Vagina (tissue), 2 donors: ENCODE results near the gene APOC4. TPM values are rescaled to one million over a fixed set of nuclear protein-coding genes. Genes with fewer than 3 reads are reported as not detected.

Source experiments
- DNase-seq, 2 donors: peaks; one replicate each; pipeline ENCODE4 v3.0.0-alpha.2; 2017; ENCODE audit errors: extremely low spot score in 2 of 2
- H3K27ac ChIP-seq: fragments of 200-600 bp; sonication (generic); one replicate; pipeline ENCODE4 v1.5.1; 2019
- H3K27me3 ChIP-seq: fragments of 200-600 bp; sonication (generic); one replicate; pipeline ENCODE4 v1.5.1; 2019
- H3K36me3 ChIP-seq, 2 donors: fragments of 200-600 bp; sonication (generic); one replicate each; pipeline ENCODE4 v1.5.1; 2017 to 2019
- H3K4me1 ChIP-seq: fragments of 200-600 bp; sonication (generic); one replicate; pipeline ENCODE4 v1.5.1; 2019
- H3K4me3 ChIP-seq, 2 donors: fragments of 200-600 bp; sonication (generic); 1 replicate in 1 of 2; 2 replicates in 1 of 2; pipeline ENCODE4 v1.5.1; 2016 to 2019
- H3K9me3 ChIP-seq: fragments of 200-600 bp; sonication (generic); one replicate; pipeline ENCODE4 v1.5.1; 2019
- POLR2A ChIP-seq, 2 donors: fragments of 450-650 bp; IDR thresholded peaks; one replicate each; pipeline ENCODE4 v1.6.1; 2017; ENCODE audit warnings: antibody characterized with exemption in 2 of 2, mild to moderate bottlenecking in 2 of 2, moderate library complexity in 2 of 2
- POLR2AphosphoS5 ChIP-seq, 2 donors: sonication (generic); formaldehyde crosslinking; IDR thresholded peaks; one replicate each; pipeline ENCODE4 v1.9.0; 2017; ENCODE audit warnings: antibody characterized with exemption in 2 of 2, mild to moderate bottlenecking in 2 of 2, low read depth in 1 of 2; ENCODE audit not compliant: insufficient read depth in 1 of 2
- intact Hi-C: fragments of 100-400 bp; cut with DNase I; formaldehyde crosslinking; loops from one replicate; pipeline ENCODE4 v1.15.1; 2023
- total RNA-seq: library from RNA; depleted of rRNA; stranded (reverse); fragments of >200 nt; gene quantifications from one replicate; pipeline ENCODE4 v1.2.3, GENCODE V29; 2016
- TF ChIP-seq, protein P1 (sequence below), 3 experiments: fragments of 450-650 bp in 2 of 3; fragments of 200-600 bp in 1 of 3; sonication (generic) in 1 of 3; IDR thresholded peaks; one replicate each; pipeline ENCODE4 v1.5.1; 2017 to 2019; ENCODE audit warnings: antibody characterized with exemption in 3 of 3, mild to moderate bottlenecking in 2 of 3, moderate library complexity in 2 of 3

APOC4 gene
- total RNA-seq, 1 donor from 2014 or later = not detected

- H3K4me1 ChIP-seq = no peaks in the 10 kb centered on the region
- H3K27ac ChIP-seq = no peak overlapping the region
- H3K36me3 ChIP-seq = peaks cover 0 to 65% of the 10 kb centered on the region in 2 donors
- H3K27me3 ChIP-seq = no peaks in the 10 kb centered on the region
- DNase-seq = no peak
- H3K9me3 ChIP-seq = no peaks in the 10 kb centered on the region
- intact Hi-C loops = no loop called here
- TF ChIP-seq POLR2AphosphoS5 (IDR thresholded peaks at IDR 0.05; ENCODE audit: insufficient read depth in 1 of 2, low read depth in 1 of 2) (no peak), POLR2A (IDR thresholded peaks at IDR 0.05) (no peak)
- TF ChIP-seq, protein P1, sequence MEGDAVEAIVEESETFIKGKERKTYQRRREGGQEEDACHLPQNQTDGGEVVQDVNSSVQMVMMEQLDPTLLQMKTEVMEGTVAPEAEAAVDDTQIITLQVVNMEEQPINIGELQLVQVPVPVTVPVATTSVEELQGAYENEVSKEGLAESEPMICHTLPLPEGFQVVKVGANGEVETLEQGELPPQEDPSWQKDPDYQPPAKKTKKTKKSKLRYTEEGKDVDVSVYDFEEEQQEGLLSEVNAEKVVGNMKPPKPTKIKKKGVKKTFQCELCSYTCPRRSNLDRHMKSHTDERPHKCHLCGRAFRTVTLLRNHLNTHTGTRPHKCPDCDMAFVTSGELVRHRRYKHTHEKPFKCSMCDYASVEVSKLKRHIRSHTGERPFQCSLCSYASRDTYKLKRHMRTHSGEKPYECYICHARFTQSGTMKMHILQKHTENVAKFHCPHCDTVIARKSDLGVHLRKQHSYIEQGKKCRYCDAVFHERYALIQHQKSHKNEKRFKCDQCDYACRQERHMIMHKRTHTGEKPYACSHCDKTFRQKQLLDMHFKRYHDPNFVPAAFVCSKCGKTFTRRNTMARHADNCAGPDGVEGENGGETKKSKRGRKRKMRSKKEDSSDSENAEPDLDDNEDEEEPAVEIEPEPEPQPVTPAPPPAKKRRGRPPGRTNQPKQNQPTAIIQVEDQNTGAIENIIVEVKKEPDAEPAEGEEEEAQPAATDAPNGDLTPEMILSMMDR (IDR thresholded peaks at IDR 0.05) = no peak
- H3K4me3 ChIP-seq = no peak overlapping the region
Observed at GRCh38 chr19:44975444-44975843, 33.4 kb downstream of the APOC4 start.

DNA sequence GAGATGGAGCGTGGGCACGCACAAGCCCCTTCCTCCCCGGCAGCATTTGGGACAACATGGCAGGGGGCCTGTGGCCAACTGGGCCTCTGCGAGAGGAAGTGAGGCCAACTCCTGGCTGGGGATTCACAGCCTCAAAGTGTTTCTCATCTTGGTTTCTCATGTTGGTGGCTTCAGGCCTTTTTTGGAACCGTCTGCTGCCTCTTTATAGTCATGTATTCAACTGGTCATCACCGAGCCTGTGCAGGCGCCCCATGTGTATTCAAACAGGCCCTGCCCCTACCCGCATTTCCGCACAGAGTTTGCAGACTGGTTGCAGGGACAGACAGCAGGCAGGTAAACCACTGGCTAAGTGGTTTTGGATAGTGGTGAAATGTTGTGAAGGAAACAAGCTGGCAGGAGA, 42.0 kb downstream of the APOC4 start:
- Histone ChIP-seq H3K27ac (no peak overlapping the region), H3K4me3 (no peak overlapping the region), H3K9me3 (no peaks in the 10 kb centered on the region), H3K27me3 (no peaks in the 10 kb centered on the region), H3K4me1 (no peaks in the 10 kb centered on the region), H3K36me3 (peaks cover 0 to 71% of the 10 kb centered on the region in 2 donors)
- DNase-seq = no peak
- intact Hi-C loops = no loop called here
- TF ChIP-seq POLR2A (IDR thresholded peaks at IDR 0.05) = no peak
- TF ChIP-seq POLR2AphosphoS5 (IDR thresholded peaks at IDR 0.05; ENCODE audit: insufficient read depth in 1 of 2, low read depth in 1 of 2) = no peak
- TF ChIP-seq, protein P1 (IDR thresholded peaks at IDR 0.05) = no peak

DNA sequence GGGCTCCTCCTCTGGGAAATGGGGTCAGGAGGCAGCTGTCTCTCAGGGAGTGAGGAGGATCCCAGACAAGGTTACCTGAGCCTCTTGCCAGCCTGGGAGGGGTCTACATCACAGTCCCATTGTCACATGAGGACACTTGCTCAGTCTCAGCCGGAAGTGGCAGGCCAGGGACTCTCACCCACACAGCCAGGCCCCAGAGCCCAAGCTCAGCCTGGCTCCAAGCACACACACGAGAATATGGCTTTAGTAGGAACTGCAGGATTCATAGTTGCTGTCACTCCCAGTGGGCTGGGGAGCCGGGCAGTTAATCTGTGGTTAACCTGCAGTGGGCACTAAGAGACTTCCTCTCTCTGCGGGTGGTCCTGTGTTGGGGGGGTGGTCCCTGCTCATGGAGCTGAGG, 43.4 kb downstream of the APOC4 start:
- intact Hi-C loops = no loop called here
- Histone ChIP-seq H3K4me1 (no peaks in the 10 kb centered on the region), H3K4me3 (no peak overlapping the region), H3K36me3 (peaks cover 0 to 71% of the 10 kb centered on the region in 2 donors), H3K9me3 (no peaks in the 10 kb centered on the region), H3K27ac (no peak overlapping the region), H3K27me3 (no peaks in the 10 kb centered on the region)
- TF ChIP-seq, protein P1 (IDR thresholded peaks at IDR 0.05) = no peak
- TF ChIP-seq POLR2A (IDR thresholded peaks at IDR 0.05) (no peak), POLR2AphosphoS5 (IDR thresholded peaks at IDR 0.05; ENCODE audit: insufficient read depth in 1 of 2, low read depth in 1 of 2) (no peak)
- DNase-seq = no peak

- Histone ChIP-seq H3K27ac (no peak overlapping the region), H3K36me3 (peaks cover 0 to 76% of the 10 kb centered on the region in 2 donors), H3K27me3 (no peaks in the 10 kb centered on the region), H3K4me3 (no peak overlapping the region), H3K4me1 (no peaks in the 10 kb centered on the region), H3K9me3 (no peaks in the 10 kb centered on the region)
- TF ChIP-seq, protein P1 (IDR thresholded peaks at IDR 0.05) = no peak
- no peak for TF ChIP-seq POLR2A (IDR thresholded peaks at IDR 0.05)
- TF ChIP-seq POLR2AphosphoS5 (IDR thresholded peaks at IDR 0.05; ENCODE audit: insufficient read depth in 1 of 2, low read depth in 1 of 2) = no peak
- intact Hi-C loops = no loop called here
- no peak for DNase-seq
Observed at GRCh38 chr19:44986389-44986788, 44.4 kb downstream of the APOC4 start.

GRCh38 chr19:44987148-44987675, 45.2 kb downstream of the APOC4 start:
- H3K27ac ChIP-seq = no peak overlapping the region
- peaks cover 0 to 76% of the 10 kb centered on the region in 2 donors for H3K36me3 ChIP-seq
- no peaks in the 10 kb centered on the region for H3K9me3 ChIP-seq
- intact Hi-C loops = no loop called here
- DNase-seq = no peak
- no peak for TF ChIP-seq POLR2A (IDR thresholded peaks at IDR 0.05)
- TF ChIP-seq, protein P1 (IDR thresholded peaks at IDR 0.05) = no peak
- TF ChIP-seq POLR2AphosphoS5 (IDR thresholded peaks at IDR 0.05; ENCODE audit: insufficient read depth in 1 of 2, low read depth in 1 of 2) = no peak
- H3K27me3 ChIP-seq = no peaks in the 10 kb centered on the region
- no peak overlapping the region for H3K4me3 ChIP-seq
- no peaks in the 10 kb centered on the region for H3K4me1 ChIP-seq
